K562 (cell line): Measurements from ENCODE around the gene PPP1R15B. TPM values are rescaled to one million over a fixed set of nuclear protein-coding genes. Genes with fewer than 3 reads are reported as not detected.

Source experiments
- BCLAF1 ChIP-seq, 2 experiments: fragments of 450-650 bp in 1 of 2; IDR thresholded peaks; 2 replicates each; pipeline ENCODE4 v1.6.1; 2011 to 2017; ENCODE audit warnings: low read depth in 2 of 2, antibody characterized with exemption in 1 of 2, borderline replicate concordance in 1 of 2, low read length in 1 of 2, mild to moderate bottlenecking in 1 of 2, mixed read lengths in 1 of 2; ENCODE audit not compliant: control insufficient read depth in 1 of 2
- FOXK2 ChIP-seq, 2 experiments: fragments of 450-650 bp; IDR thresholded peaks in 1 of 2; conservative IDR thresholded peaks in 1 of 2; 2 replicates each; pipeline ENCODE4 v1.6.1; 2016; ENCODE audit warnings: low read depth in 2 of 2, mild to moderate bottlenecking in 1 of 2
- HDAC6 ChIP-seq: IDR thresholded peaks from 2 replicates; pipeline ENCODE4 v1.6.1; 2012; ENCODE audit warnings: low read depth, mild to moderate bottlenecking, control low read depth, inconsistent platforms, low read length, moderate library complexity
- HIVEP1 ChIP-seq: fragments of 250-450 bp; sonication (Bioruptor Pico); IDR thresholded peaks from 2 replicates; pipeline ENCODE4 v1.4.0; 2020; ENCODE audit warnings: mild to moderate bottlenecking
- HMG20B ChIP-seq: fragments of 250-450 bp; sonication (Bioruptor Pico); IDR thresholded peaks from 2 replicates; pipeline ENCODE4 v1.5.0; 2021; ENCODE audit warnings: mild to moderate bottlenecking
- NBN ChIP-seq: fragments of 450-650 bp; IDR thresholded peaks from 2 replicates; pipeline ENCODE4 v1.6.1; 2016; ENCODE audit warnings: low read depth, mild to moderate bottlenecking
- NCOA6 ChIP-seq: fragments of 450-650 bp; IDR thresholded peaks from 2 replicates; pipeline ENCODE4 v1.6.1; 2017; ENCODE audit warnings: mild to moderate bottlenecking
- NFE2L1 ChIP-seq: fragments of 450-650 bp; IDR thresholded peaks from 2 replicates; pipeline ENCODE4 v1.6.1; 2016; ENCODE audit warnings: missing genetic modification characterization, low read depth, mild to moderate bottlenecking, missing compliant biosample characterization, moderate library complexity, borderline replicate concordance
- NR4A1 ChIP-seq, 2 experiments: fragments of 250-450 bp in 1 of 2; fragments of 450-650 bp in 1 of 2; sonication (Bioruptor Pico) in 1 of 2; IDR thresholded peaks; 2 replicates each; pipeline versions ENCODE4 v1.4.0 to v1.6.1; 2016 to 2020; ENCODE audit warnings: mild to moderate bottlenecking in 2 of 2, missing compliant biosample characterization in 1 of 2, missing genetic modification characterization in 1 of 2, moderate library complexity in 1 of 2
- PHF21A ChIP-seq: fragments of 450-650 bp; IDR thresholded peaks from 2 replicates; pipeline ENCODE4 v1.6.1; 2017; ENCODE audit warnings: low read depth, borderline replicate concordance
- PTTG1 ChIP-seq: fragments of 450-650 bp; IDR thresholded peaks from 2 replicates; pipeline ENCODE4 v1.6.1; 2016; ENCODE audit warnings: low read depth, mild to moderate bottlenecking, missing genetic modification characterization, missing compliant biosample characterization
- SPI1 ChIP-seq: IDR thresholded peaks from 2 replicates; pipeline ENCODE4 v1.6.1; 2011; ENCODE audit warnings: low read depth, low read length, control low read depth, borderline replicate concordance
- TSC22D4 ChIP-seq: fragments of 450-650 bp; IDR thresholded peaks from 2 replicates; pipeline ENCODE4 v1.6.1; 2016; ENCODE audit warnings: missing genetic modification characterization, missing biosample characterization, control low read depth
- WHSC1 ChIP-seq: IDR thresholded peaks from one replicate; pipeline ENCODE4 v1.6.1; 2012; ENCODE audit warnings: low read length, control low read depth, inconsistent platforms
- ZBTB9 ChIP-seq: fragments of 450-650 bp; formaldehyde crosslinking; IDR thresholded peaks from 2 replicates; pipeline ENCODE4 v1.4.0; 2020; ENCODE audit warnings: mild to moderate bottlenecking, moderate library complexity
- ZEB2 ChIP-seq: fragments of 450-650 bp; IDR thresholded peaks from 2 replicates; pipeline ENCODE4 v1.6.1; 2016
- polyA plus RNA-seq, 8 experiments: library from polyadenylated mRNA; depleted of rRNA in 4 of 8; stranded (reverse) in 5 of 8; unstranded in 3 of 8; fragments of >200 nt; fragmentation: Nextera tagmentation in 2 of 8; fragmentation: Illumina TruSeq in 1 of 8; extraction: Ambion mirVana in 2 of 8; extraction: Trizol in 1 of 8; gene quantifications; 2 replicates each; pipeline versions ENCODE4 v1.2.1 to v1.2.3, GENCODE V29; 2011 to 2014; ENCODE audit warnings: inconsistent platforms in 1 of 8, missing spikeins in 1 of 8
- total RNA-seq, 7 experiments: library from RNA; depleted of rRNA in 6 of 7; stranded (reverse); fragments of >200 nt in 6 of 7; fragmentation: Illumina TruSeq in 2 of 7; extraction: Trizol in 2 of 7; gene quantifications; 2 replicates each; pipeline versions ENCODE4 v1.2.1 to v1.2.3, GENCODE V29; 2011 to 2021; ENCODE audit warnings: low replicate concordance in 1 of 7
- TF ChIP-seq, protein P1 (sequence below): fragments of 450-650 bp; formaldehyde crosslinking; conservative IDR thresholded peaks from 2 replicates; pipeline ENCODE4 v1.4.0; 2022; ENCODE audit warnings: mild to moderate bottlenecking, missing genetic modification characterization
- TF ChIP-seq, protein P2 (sequence below): IDR thresholded peaks from 2 replicates; pipeline ENCODE4 v1.6.1; 2012; ENCODE audit warnings: low read depth, low read length, improper control_type of control experiment, borderline replicate concordance

The PPP1R15B gene
- total and polyA plus RNA-seq, 9 of the 15 experiments (the other 6 are each of a cell fraction or from before 2014, with no cell fraction given), result 17.0 to 48.1 (median 30.8) TPM

GRCh38 chr1:204363335-204364114 is 48.1 kb downstream of the PPP1R15B start (continued):
- no peak for TF ChIP-seq BCLAF1 (IDR thresholded peaks at IDR 0.05; ENCODE audit: borderline replicate concordance in 1 of 2, control insufficient read depth in 1 of 2, low read depth in 2 of 2, low read length in 1 of 2)
- TF ChIP-seq NFE2L1, result no peak
- no peak for TF ChIP-seq HDAC6
- no peak for TF ChIP-seq NCOA6
- TF ChIP-seq TSC22D4 (tag), result no peak
- TF ChIP-seq NR4A1 (CRISPR knock-in tag; IDR thresholded peaks at IDR 0.05), result no peak
- TF ChIP-seq NR4A1 (tag; IDR thresholded peaks at IDR 0.05), result 0 out of 2 replicates have a peak, but pooled peaks have one; percentile 50
- peak; percentile 66; the same call in 1 of the 2 replicates for TF ChIP-seq ZEB2
- TF ChIP-seq, protein P1, sequence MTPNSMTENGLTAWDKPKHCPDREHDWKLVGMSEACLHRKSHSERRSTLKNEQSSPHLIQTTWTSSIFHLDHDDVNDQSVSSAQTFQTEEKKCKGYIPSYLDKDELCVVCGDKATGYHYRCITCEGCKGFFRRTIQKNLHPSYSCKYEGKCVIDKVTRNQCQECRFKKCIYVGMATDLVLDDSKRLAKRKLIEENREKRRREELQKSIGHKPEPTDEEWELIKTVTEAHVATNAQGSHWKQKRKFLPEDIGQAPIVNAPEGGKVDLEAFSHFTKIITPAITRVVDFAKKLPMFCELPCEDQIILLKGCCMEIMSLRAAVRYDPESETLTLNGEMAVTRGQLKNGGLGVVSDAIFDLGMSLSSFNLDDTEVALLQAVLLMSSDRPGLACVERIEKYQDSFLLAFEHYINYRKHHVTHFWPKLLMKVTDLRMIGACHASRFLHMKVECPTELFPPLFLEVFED (CRISPR knock-in tag), result peak; percentile 21; the same call in 1 of the 2 replicates
- TF ChIP-seq ZBTB9, result peak; percentile 74; the same call in 1 of the 2 replicates
- TF ChIP-seq, protein P2, sequence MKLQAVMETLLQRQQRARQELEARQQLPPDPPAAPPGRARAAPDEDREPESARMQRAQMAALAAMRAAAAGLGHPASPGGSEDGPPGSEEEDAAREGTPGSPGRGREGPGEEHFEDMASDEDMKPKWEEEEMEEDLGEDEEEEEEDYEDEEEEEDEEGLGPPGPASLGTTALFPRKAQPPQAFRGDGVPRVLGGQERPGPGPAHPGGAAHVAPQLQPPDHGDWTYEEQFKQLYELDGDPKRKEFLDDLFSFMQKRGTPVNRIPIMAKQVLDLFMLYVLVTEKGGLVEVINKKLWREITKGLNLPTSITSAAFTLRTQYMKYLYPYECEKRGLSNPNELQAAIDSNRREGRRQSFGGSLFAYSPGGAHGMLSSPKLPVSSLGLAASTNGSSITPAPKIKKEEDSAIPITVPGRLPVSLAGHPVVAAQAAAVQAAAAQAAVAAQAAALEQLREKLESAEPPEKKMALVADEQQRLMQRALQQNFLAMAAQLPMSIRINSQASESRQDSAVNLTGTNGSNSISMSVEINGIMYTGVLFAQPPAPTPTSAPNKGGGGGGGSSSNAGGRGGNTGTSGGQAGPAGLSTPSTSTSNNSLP, result no peak
- TF ChIP-seq FOXK2 (conservative IDR thresholded peaks at IDR 0.05 in 1 of 2, IDR thresholded peaks at IDR 0.05 in 1 of 2; ENCODE audit: low read depth in 2 of 2), result 0 out of 4 replicates have a peak, but pooled peaks of 1 of the 2 experiments have one; percentile 57
- 0 out of 2 replicates have a peak, but pooled peaks have one; percentile 30 for TF ChIP-seq NBN
- TF ChIP-seq PHF21A, result no peak
- TF ChIP-seq HMG20B (CRISPR knock-in tag), result no peak
- TF ChIP-seq WHSC1, result no peak
- no peak for TF ChIP-seq HIVEP1 (CRISPR knock-in tag)
- peak; percentile 61; the same call in 1 of the 2 replicates for TF ChIP-seq SPI1
- TF ChIP-seq PTTG1 (tag), result no peak
